ENCODE data around the gene PPP1R36.

The PPP1R36 gene

DNA sequence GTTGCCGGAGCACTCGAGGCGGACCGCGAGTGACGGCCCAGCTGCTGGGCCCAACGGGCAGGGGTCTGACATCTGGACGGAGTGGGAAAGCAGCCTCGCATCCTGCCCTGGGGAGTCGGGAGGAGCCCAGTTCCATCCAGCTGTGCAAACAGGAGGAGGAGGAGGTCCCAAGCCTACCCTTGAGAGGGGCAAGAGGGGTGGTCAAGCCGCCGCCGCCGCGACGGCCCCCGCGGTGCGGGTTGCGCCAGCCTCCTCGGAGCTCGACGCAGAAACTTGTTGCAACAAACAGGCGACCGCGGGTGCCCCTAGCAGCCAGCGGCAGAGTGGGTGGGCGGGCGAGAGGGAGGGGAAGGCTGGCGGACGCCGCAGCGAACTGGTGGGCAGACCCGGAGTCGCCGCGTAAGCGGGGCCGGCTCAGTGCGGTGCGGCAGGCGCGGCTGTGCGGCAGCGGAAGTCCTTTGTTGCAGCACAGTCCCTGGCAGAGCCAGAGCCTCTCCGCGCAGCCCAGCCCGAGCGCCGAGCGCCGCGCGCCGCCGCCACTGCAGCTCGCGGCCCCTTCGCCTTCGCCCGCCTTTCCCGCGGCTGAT, 45.4 kb upstream of the PPP1R36 start, which contains the start of gene ZBTB1:
ZBTB1 (plus strand) TSS at position 461 of the 587 bp plus-strand sequence. CDS start 16,735 bp downstream, outside the sequence.
- peak within 1 kb of the TSS; percentile 99 for H3K27ac ChIP-seq
- TF ChIP-seq, protein P1, sequence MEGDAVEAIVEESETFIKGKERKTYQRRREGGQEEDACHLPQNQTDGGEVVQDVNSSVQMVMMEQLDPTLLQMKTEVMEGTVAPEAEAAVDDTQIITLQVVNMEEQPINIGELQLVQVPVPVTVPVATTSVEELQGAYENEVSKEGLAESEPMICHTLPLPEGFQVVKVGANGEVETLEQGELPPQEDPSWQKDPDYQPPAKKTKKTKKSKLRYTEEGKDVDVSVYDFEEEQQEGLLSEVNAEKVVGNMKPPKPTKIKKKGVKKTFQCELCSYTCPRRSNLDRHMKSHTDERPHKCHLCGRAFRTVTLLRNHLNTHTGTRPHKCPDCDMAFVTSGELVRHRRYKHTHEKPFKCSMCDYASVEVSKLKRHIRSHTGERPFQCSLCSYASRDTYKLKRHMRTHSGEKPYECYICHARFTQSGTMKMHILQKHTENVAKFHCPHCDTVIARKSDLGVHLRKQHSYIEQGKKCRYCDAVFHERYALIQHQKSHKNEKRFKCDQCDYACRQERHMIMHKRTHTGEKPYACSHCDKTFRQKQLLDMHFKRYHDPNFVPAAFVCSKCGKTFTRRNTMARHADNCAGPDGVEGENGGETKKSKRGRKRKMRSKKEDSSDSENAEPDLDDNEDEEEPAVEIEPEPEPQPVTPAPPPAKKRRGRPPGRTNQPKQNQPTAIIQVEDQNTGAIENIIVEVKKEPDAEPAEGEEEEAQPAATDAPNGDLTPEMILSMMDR (IDR thresholded peaks at IDR 0.05): no peak
- TF ChIP-seq ZFX (IDR thresholded peaks at IDR 0.05; ENCODE audit: borderline replicate concordance): no peak

DNA sequence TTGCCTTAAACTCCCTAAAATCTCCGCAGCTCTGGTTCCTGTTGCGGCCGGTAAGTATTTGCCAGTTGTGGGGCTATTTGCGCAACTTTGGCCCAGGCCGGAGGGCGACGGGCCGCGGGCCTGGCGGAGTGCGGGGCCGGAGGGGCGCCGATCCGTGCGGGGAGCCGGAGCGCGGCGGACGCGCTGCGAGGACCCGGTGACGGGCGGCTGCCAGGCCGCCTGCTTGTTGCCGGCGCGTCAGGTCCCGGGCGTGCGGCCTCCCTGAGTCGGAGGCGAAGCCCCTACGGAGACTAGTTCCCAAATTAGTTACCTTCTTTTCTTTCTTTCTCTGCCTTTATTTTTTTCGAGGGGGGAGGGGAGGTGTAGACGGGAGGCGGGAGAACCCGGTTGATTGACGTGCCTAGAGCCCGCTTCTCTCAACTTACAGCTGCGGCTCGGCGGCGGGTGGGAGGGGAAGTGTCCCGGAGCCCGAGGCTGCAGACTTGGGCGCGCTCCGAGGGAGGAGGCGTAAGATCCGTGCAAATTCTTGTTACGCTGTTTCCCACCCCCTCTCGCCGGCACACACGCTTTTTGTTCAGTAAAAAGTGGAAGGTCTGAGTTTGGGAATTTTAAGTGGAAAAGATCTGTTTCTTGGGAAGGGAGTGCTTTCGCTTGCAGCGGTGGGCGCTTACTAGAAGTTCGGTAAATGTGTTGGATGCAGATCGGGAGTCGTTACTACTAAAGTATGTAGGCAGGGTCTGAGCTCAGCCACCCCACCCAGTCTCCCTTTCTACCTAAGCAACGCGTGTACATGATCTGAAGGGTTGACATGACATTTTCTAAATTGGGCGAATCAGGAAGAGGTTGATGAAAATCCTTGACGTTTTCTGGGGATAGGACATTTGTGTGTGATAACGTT, 44.6 kb upstream of the PPP1R36 start:
- TF ChIP-seq ZFX (IDR thresholded peaks at IDR 0.05; ENCODE audit: borderline replicate concordance): no peak
- TF ChIP-seq, protein P1 (IDR thresholded peaks at IDR 0.05): no peak

DNA sequence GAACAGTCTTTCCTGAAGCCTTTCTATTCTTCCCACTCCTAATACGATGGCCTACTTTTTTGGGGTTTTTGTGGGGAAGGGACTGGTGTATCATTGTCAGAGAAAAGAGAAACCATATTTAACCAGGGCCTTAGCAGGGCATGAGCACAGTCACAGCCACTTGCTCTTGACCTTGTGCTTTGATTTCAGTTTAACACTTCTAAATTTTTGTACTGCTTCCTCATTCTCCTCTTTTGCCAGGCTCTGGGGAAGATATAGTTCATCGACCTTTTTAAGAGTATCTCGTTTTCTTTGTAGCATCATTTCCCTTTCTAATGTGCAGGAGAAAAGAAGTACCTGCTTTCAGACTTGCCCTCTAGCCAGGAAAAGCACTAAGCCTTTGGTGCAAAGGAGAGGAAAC, 43.0 kb upstream of the PPP1R36 start:
- no peak overlapping the region for H3K27ac ChIP-seq
- TF ChIP-seq ZFX (IDR thresholded peaks at IDR 0.05; ENCODE audit: borderline replicate concordance): no peak
- TF ChIP-seq, protein P1 (IDR thresholded peaks at IDR 0.05): no peak

More for the DNA sequence above, 44.6 kb upstream of the PPP1R36 start:
- H3K27ac ChIP-seq: peak overlapping the region; percentile 99

DNA sequence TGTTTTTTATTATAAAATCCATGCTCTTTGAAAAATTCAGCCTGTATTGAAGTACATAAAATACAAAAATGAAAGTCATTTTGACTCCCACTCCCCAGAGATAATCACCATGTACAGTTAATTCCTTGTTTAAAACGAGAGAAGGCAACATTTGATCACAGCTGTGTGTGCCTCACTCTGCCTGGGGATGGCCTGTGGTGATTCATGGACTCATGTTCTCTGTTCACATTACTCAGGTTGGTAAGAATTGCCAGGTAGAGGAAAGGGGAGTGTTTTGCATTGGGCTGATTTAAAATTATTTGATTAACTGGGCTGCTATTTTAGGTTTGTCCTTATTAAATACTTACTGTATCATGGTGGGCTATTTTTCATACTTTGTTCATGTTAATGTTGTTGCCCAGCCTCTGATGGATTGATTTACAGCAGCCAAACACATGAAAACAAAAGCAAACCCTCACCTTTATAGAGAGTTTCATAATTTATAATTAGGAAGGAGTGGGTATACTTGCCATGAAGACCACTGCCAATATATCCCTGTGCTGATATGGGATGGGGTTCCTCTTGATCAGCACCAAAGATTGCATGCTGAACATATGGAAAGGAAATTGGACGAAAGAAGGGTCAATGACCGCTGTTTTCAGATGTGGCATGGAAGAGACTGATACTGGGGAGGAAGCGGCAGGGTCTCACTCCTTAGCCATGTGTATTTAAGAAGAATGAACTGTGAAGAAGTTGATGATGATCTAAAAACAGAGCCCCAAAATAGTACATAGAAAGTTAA, 42.2 kb upstream of the PPP1R36 start:
- TF ChIP-seq, protein P1 (IDR thresholded peaks at IDR 0.05): no peak
- TF ChIP-seq ZFX (IDR thresholded peaks at IDR 0.05; ENCODE audit: borderline replicate concordance): no peak
- H3K27ac ChIP-seq: no peak overlapping the region

DNA sequence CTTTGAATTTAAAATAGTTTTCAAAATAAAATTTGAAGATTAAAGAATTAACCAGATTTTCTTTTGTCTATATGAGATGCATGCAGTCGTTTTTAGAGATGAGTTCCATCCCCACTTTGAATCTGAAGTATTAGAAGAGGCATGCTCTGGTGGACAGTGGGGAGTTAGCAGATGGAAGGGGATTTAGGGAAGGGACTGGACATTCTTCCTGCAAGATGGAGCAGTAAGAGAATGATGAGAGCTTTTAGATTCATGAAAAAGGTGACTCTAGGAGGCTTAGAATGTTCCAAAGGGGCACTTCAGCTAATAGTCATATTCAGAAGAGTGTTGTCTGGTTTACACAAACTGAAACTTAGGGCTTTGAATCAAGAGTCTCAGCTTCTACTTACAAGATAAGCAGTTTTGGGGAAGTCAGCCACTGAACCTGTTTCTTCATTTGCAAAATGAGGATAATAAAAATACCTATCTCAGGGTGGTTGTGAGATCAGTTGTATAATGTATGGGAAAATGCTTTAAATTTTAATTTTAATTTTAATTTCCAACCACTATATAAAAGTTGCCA, 41.5 kb upstream of the PPP1R36 start:
- no peak overlapping the region for H3K27ac ChIP-seq
- no peak for TF ChIP-seq ZFX (IDR thresholded peaks at IDR 0.05; ENCODE audit: borderline replicate concordance)
- TF ChIP-seq, protein P1 (IDR thresholded peaks at IDR 0.05): no peak

DNA sequence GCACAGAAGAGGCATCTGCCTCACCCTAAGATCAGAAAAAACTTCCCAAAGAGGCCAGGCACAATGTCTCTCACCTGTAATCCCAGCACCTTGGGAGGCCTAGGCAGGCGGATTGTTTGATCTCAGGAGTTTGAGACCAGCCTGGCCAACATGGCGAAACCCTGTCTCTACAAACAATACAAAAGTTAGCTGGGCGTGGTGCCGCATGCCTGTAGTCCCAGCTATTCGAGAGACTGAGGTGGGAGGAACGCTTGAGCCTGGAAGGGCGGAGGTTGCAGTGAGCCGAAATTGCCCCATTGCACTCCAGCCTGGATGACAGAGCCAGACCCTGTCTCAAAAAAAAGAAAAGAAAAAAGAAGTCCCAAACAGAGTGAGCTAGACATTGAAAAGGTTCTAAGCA, 40.7 kb upstream of the PPP1R36 start:
- TF ChIP-seq ZFX (IDR thresholded peaks at IDR 0.05; ENCODE audit: borderline replicate concordance): no peak
- TF ChIP-seq, protein P1 (IDR thresholded peaks at IDR 0.05): no peak
- no peak overlapping the region for H3K27ac ChIP-seq
